Measurements from ENCODE around the gene E2F7. TPM values are rescaled to one million over a fixed set of nuclear protein-coding genes. Genes with fewer than 3 reads are reported as not detected.
"Not testable (repeated sequence)": the region's sequence is repeated elsewhere in the genome, so short reads cannot be mapped to it uniquely, and the experiment has no call there.

E2F7 gene
- total RNA-seq, 1 donor from 2014 or later: 25.7 TPM

DNA sequence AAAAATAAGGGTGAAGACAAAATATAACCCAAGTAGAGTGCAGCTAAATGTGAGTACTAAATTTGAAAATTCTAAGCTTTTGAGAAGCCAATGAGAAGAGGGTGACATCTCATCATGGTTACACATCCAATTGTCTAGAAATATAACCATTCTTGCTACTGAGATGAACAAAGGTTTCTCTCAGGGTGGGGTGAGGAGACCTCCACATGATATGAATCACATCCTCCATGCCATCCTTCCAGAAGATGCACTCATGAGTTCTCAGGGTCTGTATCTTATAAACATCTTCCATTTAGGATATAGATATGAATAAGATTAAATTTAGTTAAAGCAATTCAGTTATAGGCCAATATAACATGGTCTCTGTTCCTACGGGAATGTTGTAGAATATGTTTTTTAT lies 38.9 kb upstream of the E2F7 start:
- H3K27me3 Mint-ChIP-seq (ENCODE audit: low read depth): no peaks in the 10 kb centered on the region
- TF ChIP-seq, protein P1, sequence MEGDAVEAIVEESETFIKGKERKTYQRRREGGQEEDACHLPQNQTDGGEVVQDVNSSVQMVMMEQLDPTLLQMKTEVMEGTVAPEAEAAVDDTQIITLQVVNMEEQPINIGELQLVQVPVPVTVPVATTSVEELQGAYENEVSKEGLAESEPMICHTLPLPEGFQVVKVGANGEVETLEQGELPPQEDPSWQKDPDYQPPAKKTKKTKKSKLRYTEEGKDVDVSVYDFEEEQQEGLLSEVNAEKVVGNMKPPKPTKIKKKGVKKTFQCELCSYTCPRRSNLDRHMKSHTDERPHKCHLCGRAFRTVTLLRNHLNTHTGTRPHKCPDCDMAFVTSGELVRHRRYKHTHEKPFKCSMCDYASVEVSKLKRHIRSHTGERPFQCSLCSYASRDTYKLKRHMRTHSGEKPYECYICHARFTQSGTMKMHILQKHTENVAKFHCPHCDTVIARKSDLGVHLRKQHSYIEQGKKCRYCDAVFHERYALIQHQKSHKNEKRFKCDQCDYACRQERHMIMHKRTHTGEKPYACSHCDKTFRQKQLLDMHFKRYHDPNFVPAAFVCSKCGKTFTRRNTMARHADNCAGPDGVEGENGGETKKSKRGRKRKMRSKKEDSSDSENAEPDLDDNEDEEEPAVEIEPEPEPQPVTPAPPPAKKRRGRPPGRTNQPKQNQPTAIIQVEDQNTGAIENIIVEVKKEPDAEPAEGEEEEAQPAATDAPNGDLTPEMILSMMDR (conservative IDR thresholded peaks at IDR 0.05): no peak
- H3K27ac Mint-ChIP-seq (ENCODE audit: unreplicated experiment): no peak overlapping the region
- DNase-seq (ENCODE audit: low read depth, low spot score): no peak
- peaks cover 3% of the 10 kb centered on the region for H3K36me3 Mint-ChIP-seq (ENCODE audit: low read depth)
- no peak overlapping the region for H3K4me3 Mint-ChIP-seq
- H3K4me1 Mint-ChIP-seq: peaks cover 4% of the 10 kb centered on the region
- no peaks in the 10 kb centered on the region for H3K9me3 Mint-ChIP-seq

DNA sequence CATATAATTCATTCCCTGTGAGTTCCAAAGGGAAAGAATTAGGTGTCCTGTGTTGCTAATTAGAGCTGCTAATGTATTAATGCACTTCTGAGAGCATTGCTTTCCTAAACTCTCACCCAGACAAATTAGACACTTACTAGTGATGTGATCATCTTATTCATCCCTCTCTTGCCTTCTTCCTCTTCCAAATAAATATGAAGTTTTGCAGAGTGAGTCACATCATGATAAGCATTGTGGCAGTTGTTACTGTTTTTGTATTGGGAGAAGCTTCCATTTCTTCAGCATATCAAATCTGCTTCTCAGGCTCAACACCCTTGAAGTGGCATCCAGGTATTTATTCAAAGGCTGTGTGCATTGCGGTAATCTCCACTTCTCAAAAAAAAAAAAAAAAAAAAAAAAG lies 37.3 kb upstream of the E2F7 start:
- Mint-ChIP-seq H3K9me3 (no peaks in the 10 kb centered on the region), H3K27ac (ENCODE audit: unreplicated experiment) (no peak overlapping the region), H3K4me3 (no peak overlapping the region)

DNA sequence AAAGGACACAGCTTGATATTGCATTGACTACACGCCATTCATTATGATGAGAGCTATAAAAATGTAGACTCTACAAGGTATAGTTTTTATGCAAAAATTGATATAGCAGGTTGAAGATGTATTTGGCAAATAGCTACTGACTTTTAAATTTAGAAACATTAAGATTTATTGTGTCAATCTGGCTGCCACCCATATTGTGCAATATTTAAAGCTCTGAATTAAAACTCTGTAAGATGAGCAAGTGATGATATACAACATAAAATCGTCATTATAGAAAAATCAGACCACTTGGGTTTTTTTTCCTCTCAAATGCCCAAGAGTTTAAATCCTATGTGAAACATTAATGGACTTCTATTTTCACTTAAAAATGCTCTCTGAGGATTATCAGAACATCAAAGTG lies 36.8 kb upstream of the E2F7 start:
- Mint-ChIP-seq H3K36me3 (ENCODE audit: low read depth) (peaks cover 3% of the 10 kb centered on the region), H3K4me1 (peaks cover 4% of the 10 kb centered on the region), H3K4me3 (no peak overlapping the region), H3K27ac (ENCODE audit: unreplicated experiment) (no peak overlapping the region), H3K9me3 (no peaks in the 10 kb centered on the region), H3K27me3 (ENCODE audit: low read depth) (no peaks in the 10 kb centered on the region)
- DNase-seq (ENCODE audit: low read depth, low spot score): no peak
- TF ChIP-seq, protein P1 (conservative IDR thresholded peaks at IDR 0.05): no peak

More for the DNA sequence above, 37.3 kb upstream of the E2F7 start:
- no peak for DNase-seq (ENCODE audit: low read depth, low spot score)
- Mint-ChIP-seq H3K27me3 (ENCODE audit: low read depth) (no peaks in the 10 kb centered on the region), H3K4me1 (peaks cover 4% of the 10 kb centered on the region), H3K36me3 (ENCODE audit: low read depth) (peaks cover 3% of the 10 kb centered on the region)
- TF ChIP-seq, protein P1 (conservative IDR thresholded peaks at IDR 0.05): no peak

DNA sequence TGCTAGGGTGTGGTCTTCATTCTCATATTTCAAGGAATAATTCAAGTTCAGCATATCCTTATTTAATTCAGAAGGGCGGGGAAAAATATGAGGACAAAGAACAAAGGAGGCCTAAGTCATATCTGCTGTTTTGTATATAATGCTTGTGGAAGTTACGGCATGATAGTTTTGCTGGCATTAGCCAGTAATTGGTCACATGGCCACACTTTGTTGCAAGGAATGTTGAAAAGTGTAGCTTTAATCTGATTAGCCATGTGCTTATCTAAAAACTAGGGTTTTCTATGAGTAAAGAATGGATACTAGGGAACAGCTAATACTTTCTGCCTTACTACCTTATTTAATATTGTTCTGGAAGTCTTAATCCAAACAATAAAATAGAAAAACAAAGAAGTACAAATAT lies 34.4 kb upstream of the E2F7 start:
- TF ChIP-seq, protein P1 (conservative IDR thresholded peaks at IDR 0.05): no peak
- H3K4me1 Mint-ChIP-seq: peaks cover under 1% of the 10 kb centered on the region
- DNase-seq (ENCODE audit: low read depth, low spot score): no peak
- H3K4me3 Mint-ChIP-seq: no peak overlapping the region
- H3K27me3 Mint-ChIP-seq (ENCODE audit: low read depth): no peaks in the 10 kb centered on the region
- H3K27ac Mint-ChIP-seq (ENCODE audit: unreplicated experiment): no peak overlapping the region
- peaks cover 3% of the 10 kb centered on the region for H3K9me3 Mint-ChIP-seq
- peaks cover under 1% of the 10 kb centered on the region for H3K36me3 Mint-ChIP-seq (ENCODE audit: low read depth)

DNA sequence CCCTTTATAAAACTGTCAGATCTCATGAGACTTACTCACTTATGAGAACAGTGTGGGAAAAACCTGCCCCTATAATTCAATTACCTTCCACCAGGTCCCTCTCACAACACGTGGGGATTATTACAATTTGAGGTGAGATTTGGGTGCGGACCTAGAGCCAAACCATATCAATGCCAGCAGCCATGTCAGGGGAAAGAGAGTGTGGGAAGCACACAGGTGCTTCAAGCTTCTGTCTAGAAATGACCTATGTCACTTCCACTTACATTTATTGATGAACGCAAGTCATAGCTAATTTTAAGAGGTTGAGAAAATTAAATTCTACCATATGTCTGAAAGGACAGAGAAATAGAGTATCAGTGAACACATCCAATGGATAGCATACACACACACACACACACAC lies 32.5 kb upstream of the E2F7 start:
- TF ChIP-seq, protein P1 (conservative IDR thresholded peaks at IDR 0.05): no peak
- Mint-ChIP-seq H3K4me3 (no peak overlapping the region), H3K36me3 (ENCODE audit: low read depth) (no peaks in the 10 kb centered on the region), H3K4me1 (no peaks in the 10 kb centered on the region), H3K27me3 (ENCODE audit: low read depth) (no peaks in the 10 kb centered on the region), H3K9me3 (peaks cover 3% of the 10 kb centered on the region), H3K27ac (ENCODE audit: unreplicated experiment) (no peak overlapping the region)
- DNase-seq (ENCODE audit: low read depth, low spot score): no peak

DNA sequence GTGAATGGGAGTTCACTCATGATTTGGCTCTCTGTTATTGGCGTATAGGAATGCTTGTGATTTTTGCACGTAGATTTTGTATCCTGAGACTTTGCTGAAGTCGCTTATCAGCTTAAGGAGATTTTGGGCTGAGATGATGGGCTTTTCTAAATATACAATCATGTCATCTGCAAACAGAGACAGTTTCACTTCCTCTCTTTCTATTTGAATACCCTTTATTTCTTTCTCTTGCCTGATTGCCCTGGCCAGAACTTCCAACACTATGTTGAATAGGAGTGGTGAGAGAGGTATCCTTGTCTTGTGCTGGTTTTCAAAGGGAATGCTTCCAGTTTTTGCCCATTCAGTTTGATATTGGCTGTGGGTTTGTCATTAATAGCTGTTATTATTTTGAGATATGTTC lies 26.9 kb upstream of the E2F7 start:
- not testable (repeated sequence) for H3K27me3 Mint-ChIP-seq (ENCODE audit: low read depth); H3K9me3 Mint-ChIP-seq; H3K4me3 Mint-ChIP-seq; DNase-seq (ENCODE audit: low read depth, low spot score); H3K27ac Mint-ChIP-seq (ENCODE audit: unreplicated experiment); H3K4me1 Mint-ChIP-seq; H3K36me3 Mint-ChIP-seq (ENCODE audit: low read depth)

All from neural crest cell (in vitro differentiated cells).